ENCODE measurements around the gene NR6A1. TPM values are rescaled to one million over a fixed set of nuclear protein-coding genes. Genes with fewer than 3 reads are reported as not detected.

Gene NR6A1
- total RNA-seq, 2 experiments from 2014 or later, result not detected

DNA sequence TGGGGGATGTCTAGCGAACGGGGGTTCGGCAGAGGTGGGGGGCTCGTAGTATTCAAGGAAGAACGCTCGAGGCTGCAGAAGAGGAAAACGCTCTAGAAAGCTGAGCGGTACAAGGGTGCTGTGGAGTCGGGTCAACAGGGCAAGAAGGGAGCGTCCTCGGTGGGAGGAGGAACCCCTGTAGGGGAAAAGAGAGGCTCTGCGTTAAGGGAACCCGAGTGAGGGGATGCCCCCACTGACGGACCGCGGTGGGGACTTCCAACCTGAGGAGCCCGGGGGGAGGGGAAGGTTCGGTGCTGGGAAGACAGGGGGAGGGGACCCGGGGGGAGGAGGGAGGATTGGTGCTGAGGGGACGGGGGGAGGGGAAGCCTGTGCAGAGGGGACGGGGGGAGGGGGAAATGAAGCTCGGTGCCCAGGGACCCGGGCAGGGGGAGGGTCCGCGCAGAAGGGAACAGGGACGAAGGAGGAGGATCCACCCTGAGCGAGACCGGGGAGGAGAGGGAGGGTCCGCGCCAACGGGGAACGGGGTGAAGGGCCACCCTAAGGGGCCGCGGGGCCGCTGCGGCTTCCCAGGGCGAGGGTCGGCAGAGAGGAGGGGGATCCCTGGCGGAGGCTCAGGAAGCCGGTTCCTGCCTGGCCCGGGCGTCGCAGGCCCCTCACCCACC, 621 bp downstream of the NR6A1 start:
- H3K27ac Mint-ChIP-seq, result no peak overlapping the region
- H3K36me3 ChIP-seq (ENCODE audit: insufficient read depth, low read length), result no peaks in the 10 kb centered on the region
- intact Hi-C loops (cut with DNase I, micrococcal nuclease), result loop anchor here (1.0 to 5.0 kb wide), 4 partner anchors 91 to 372 kb away; partner anchors contain the start of genes GOLGA1 (in 1 of the 2), PSMB7 (in 1 of the 2), RPL35 (in 1 of the 2) and SCAI (in 1 of the 2)
- peak overlapping the region; percentile 59 for H3K4me3 ChIP-seq (ENCODE audit: low read length)
- peak overlapping the region; percentile 89 for H3K4me3 Mint-ChIP-seq
- TF ChIP-seq, protein P1, sequence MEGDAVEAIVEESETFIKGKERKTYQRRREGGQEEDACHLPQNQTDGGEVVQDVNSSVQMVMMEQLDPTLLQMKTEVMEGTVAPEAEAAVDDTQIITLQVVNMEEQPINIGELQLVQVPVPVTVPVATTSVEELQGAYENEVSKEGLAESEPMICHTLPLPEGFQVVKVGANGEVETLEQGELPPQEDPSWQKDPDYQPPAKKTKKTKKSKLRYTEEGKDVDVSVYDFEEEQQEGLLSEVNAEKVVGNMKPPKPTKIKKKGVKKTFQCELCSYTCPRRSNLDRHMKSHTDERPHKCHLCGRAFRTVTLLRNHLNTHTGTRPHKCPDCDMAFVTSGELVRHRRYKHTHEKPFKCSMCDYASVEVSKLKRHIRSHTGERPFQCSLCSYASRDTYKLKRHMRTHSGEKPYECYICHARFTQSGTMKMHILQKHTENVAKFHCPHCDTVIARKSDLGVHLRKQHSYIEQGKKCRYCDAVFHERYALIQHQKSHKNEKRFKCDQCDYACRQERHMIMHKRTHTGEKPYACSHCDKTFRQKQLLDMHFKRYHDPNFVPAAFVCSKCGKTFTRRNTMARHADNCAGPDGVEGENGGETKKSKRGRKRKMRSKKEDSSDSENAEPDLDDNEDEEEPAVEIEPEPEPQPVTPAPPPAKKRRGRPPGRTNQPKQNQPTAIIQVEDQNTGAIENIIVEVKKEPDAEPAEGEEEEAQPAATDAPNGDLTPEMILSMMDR (IDR thresholded peaks at IDR 0.05), result no peak
- DNase-seq (peak in 4 of 14 experiments; percentile 5 to 73 (median 40)), ATAC-seq (ENCODE audit: poor library complexity) (no peak)
- H3K4me1 Mint-ChIP-seq (ENCODE audit: low read depth), result peaks cover 39% of the 10 kb centered on the region
- peaks cover 31% of the 10 kb centered on the region for H3K4me1 ChIP-seq (ENCODE audit: insufficient read depth, low read length)
- no peak overlapping the region for H3K27ac ChIP-seq (ENCODE audit: low read depth in 1 of 2, low read length in 2 of 2)
- peaks cover 87% of the 10 kb centered on the region for H3K27me3 Mint-ChIP-seq
- H3K27me3 ChIP-seq (ENCODE audit: control insufficient read depth in 1 of 2, insufficient read depth in 2 of 2, low read length in 2 of 2), result peaks cover 28 to 70% of the 10 kb centered on the region in 2 experiments
- no peaks in the 10 kb centered on the region for H3K36me3 Mint-ChIP-seq (ENCODE audit: low read depth)
- H3K9me3 Mint-ChIP-seq, result no peaks in the 10 kb centered on the region
- POLR2A ChIA-PET, result interaction anchor here (0.6 to 4.4 kb wide), 8 partner anchors 9 to 157 kb away, joined by 3 to 21 read pairs (median 4); partner anchors contain the start of genes ARPC5L, RPL35 and WDR38
- CTCF ChIA-PET, result interaction anchor here (0.6 to 9.2 kb wide), 4 partner anchors 59 to 91 kb away, joined by 3 to 106 read pairs (median 4); partner anchors contain the start of gene WDR38
- H3K9me3 ChIP-seq (ENCODE audit: control insufficient read depth in 1 of 2, insufficient read depth in 1 of 2, low read length in 2 of 2), result peaks cover 0 to 4% of the 10 kb centered on the region in 2 experiments

DNA sequence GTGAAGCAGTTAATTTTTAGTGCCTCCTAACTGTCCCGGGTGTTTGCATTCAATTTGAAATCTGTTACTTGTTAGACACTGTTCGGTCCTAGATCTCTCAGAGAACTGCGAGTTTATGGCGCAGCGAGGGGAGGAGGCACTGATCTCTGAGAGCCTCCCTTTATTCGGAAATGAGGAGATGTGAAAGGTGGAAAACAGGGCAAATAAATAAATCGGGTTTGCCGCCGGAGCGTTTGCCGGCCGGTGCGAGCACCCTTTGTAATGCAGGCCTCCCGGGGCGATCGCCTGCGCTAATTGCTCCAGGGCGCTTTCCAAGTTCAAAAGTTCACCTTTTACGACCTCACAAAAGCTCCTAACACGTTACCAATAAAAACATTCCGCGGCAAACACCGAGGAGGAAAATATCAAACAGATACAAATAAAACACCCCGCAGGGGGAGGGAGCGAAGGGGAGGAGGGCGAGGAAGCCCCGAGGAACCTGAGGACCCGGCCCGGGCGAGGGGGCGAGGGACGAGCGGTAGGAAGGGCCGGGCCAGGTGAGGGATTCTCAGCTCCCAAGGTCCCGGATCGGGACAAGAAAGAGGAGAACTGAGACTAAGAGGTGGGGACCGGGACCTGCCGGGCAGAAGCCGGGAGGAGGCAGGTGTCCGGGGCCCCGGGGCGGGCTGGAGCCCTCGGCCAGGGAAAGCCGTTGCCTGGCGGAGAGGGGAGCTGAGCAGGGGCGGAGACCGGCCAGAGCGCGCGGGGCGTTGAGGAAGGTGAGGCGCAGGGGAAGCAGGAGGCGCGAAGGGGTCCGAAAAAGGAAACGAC, 1.4 kb downstream of the NR6A1 start:
- H3K27me3 ChIP-seq (ENCODE audit: control insufficient read depth in 1 of 2, insufficient read depth in 2 of 2, low read length in 2 of 2), result peaks cover 27 to 70% of the 10 kb centered on the region in 2 experiments
- Mint-ChIP-seq H3K27me3 (peaks cover 88% of the 10 kb centered on the region), H3K9me3 (no peaks in the 10 kb centered on the region), H3K4me3 (peak overlapping the region; percentile 89), H3K4me1 (ENCODE audit: low read depth) (peaks cover 39% of the 10 kb centered on the region), H3K36me3 (ENCODE audit: low read depth) (no peaks in the 10 kb centered on the region), H3K27ac (no peak overlapping the region)
- intact Hi-C loops (cut with DNase I, micrococcal nuclease), result loop anchor here (2.0 to 5.0 kb wide), 3 partner anchors 171 to 373 kb away; partner anchors contain the start of genes GOLGA1 (in 1 of the 2), PSMB7 (in 1 of the 2) and SCAI (in 1 of the 2)
- H3K27ac ChIP-seq (ENCODE audit: low read depth in 1 of 2, low read length in 2 of 2), result no peak overlapping the region
- no peaks in the 10 kb centered on the region for H3K36me3 ChIP-seq (ENCODE audit: insufficient read depth, low read length)
- H3K4me3 ChIP-seq (ENCODE audit: low read length), result peak overlapping the region; percentile 59
- peaks cover 31% of the 10 kb centered on the region for H3K4me1 ChIP-seq (ENCODE audit: insufficient read depth, low read length)
- ATAC-seq (ENCODE audit: poor library complexity) (no peak), DNase-seq (peak in 3 of 14 experiments; percentile 17 to 29 (median 25))
- TF ChIP-seq, protein P1 (IDR thresholded peaks at IDR 0.05), result no peak
- POLR2A ChIA-PET, result interaction anchor here (1.0 to 4.4 kb wide), 4 partner anchors 9 to 100 kb away, joined by 3 to 21 read pairs (median 4); partner anchors contain the start of genes ARPC5L and RPL35
- peaks cover 0 to 4% of the 10 kb centered on the region in 2 experiments for H3K9me3 ChIP-seq (ENCODE audit: control insufficient read depth in 1 of 2, insufficient read depth in 1 of 2, low read length in 2 of 2)
- CTCF ChIA-PET, result interaction anchor here (0.6 to 9.2 kb wide), 3 partner anchors 84 to 92 kb away, joined by 3 to 106 read pairs (median 3); partner anchors contain the start of genes ARPC5L, RPL35 and WDR38
